Fibroblast of lung (primary cell): Measurements from ENCODE around the gene SELENON.

ENCODE experiments used
- EZH2 ChIP-seq: IDR thresholded peaks from 2 replicates; pipeline ENCODE4 v1.5.1; 2012; ENCODE audit warnings: low read length, control low read depth, mild to moderate bottlenecking; ENCODE audit errors: missing control alignments
- TF ChIP-seq, protein P1 (sequence below), 2 donors: IDR thresholded peaks in 1 of 2; conservative IDR thresholded peaks in 1 of 2; 1 replicate in 1 of 2; 2 replicates in 1 of 2; pipeline ENCODE4 v1.5.1; 2011 to 2012; ENCODE audit warnings: low read length in 2 of 2, control low read depth in 1 of 2, inconsistent platforms in 1 of 2, low read depth in 1 of 2, mild to moderate bottlenecking in 1 of 2

DNA sequence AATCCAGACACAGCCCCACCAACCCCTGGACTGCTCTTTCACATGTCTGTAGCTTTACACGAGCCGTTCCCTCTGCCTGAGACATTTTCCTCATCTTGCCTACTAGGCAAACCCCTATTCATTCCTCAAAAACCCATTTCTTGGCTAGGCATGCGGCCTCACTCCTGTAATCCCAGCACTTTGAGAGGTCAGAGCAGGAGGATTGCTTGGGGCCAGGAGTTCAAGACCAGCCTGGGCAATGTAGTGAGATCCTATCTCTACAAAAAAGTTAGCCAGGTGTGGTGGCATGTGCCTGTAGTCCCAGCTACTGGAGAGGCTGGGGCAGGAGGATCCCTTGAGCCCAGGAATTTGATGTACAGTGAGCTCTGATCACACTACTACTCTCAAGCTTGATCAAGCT lies 64.4 kb downstream of the SELENON start:
- TF ChIP-seq, protein P1, sequence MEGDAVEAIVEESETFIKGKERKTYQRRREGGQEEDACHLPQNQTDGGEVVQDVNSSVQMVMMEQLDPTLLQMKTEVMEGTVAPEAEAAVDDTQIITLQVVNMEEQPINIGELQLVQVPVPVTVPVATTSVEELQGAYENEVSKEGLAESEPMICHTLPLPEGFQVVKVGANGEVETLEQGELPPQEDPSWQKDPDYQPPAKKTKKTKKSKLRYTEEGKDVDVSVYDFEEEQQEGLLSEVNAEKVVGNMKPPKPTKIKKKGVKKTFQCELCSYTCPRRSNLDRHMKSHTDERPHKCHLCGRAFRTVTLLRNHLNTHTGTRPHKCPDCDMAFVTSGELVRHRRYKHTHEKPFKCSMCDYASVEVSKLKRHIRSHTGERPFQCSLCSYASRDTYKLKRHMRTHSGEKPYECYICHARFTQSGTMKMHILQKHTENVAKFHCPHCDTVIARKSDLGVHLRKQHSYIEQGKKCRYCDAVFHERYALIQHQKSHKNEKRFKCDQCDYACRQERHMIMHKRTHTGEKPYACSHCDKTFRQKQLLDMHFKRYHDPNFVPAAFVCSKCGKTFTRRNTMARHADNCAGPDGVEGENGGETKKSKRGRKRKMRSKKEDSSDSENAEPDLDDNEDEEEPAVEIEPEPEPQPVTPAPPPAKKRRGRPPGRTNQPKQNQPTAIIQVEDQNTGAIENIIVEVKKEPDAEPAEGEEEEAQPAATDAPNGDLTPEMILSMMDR (conservative IDR thresholded peaks at IDR 0.05 in 1 of 2, IDR thresholded peaks at IDR 0.05 in 1 of 2; ENCODE audit: low read depth in 1 of 2, low read length in 2 of 2): no peak
- no peak for TF ChIP-seq EZH2
